Neural cell (in vitro differentiated cells): ENCODE data around the gene SMOC1.

Experiments used
- EP300 ChIP-seq: fragments of 450-650 bp; conservative IDR thresholded peaks from 2 replicates; pipeline ENCODE4 v1.6.1; 2014; ENCODE audit warnings: antibody characterized with exemption, mild to moderate bottlenecking, moderate library complexity; ENCODE audit not compliant: poor library complexity, severe bottlenecking
- EZH2 ChIP-seq: fragments of 200-600, 300-800 bp; shearing (Covaris generic), sonication (generic); IDR thresholded peaks from 2 replicates; pipeline ENCODE4 v1.6.1; 2014; ENCODE audit warnings: antibody characterized with exemption, low read length, borderline replicate concordance, mild to moderate bottlenecking; ENCODE audit not compliant: insufficient read depth, poor library complexity, severe bottlenecking
- POLR2AphosphoS5 ChIP-seq: IDR thresholded peaks from 2 replicates; pipeline ENCODE4 v1.6.1; 2012
- RAD21 ChIP-seq: fragments of 450-650 bp; conservative IDR thresholded peaks from 2 replicates; pipeline ENCODE4 v1.6.1; 2014; ENCODE audit warnings: antibody characterized with exemption, mild to moderate bottlenecking, moderate library complexity
- TAF1 ChIP-seq: IDR thresholded peaks from 2 replicates; pipeline ENCODE4 v1.6.1; 2012; ENCODE audit warnings: low read depth
- TF ChIP-seq, protein P1 (sequence below): fragments of 450-650 bp; IDR thresholded peaks from 2 replicates; pipeline ENCODE4 v1.5.1; 2014; ENCODE audit warnings: antibody characterized with exemption, mild to moderate bottlenecking, moderate library complexity; ENCODE audit not compliant: poor library complexity, severe bottlenecking
- TF ChIP-seq, protein P2 (sequence below): IDR thresholded peaks from 2 replicates; pipeline ENCODE4 v1.6.1; 2012; ENCODE audit warnings: borderline replicate concordance

DNA sequence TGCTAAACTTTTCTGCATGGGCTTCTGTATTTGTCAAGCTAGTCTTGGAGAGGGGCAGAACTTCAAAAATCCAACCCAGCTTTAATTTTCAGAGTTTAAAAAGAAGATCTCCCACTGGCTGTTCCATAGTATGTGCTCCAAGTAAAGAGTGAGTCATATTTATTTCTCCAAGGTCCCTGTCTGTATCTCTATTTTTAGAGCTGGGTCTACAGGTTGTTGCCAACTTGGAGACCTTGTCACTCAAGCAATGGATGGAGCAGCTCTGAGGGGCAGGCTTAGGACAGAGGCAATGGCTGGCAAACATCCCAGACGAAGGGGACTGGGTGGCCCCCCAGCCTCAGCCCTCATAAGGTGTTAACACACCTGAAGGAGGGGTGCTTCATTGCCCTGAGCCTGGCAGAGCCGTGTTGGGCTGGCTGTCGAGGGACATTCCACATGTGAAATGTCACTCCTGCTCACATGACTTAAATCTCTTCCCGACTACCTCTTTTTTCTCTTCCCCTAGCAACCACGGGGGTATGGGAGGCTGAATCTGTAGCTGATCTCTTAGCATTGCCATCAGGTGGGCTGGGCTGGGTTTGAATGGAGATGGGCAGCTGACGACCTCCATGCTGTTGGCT lies 103.1 kb downstream of the SMOC1 start:
- TF ChIP-seq RAD21 (no peak), TAF1 (no peak), EP300 (no peak), EZH2 (no peak), POLR2AphosphoS5 (no peak)
- TF ChIP-seq, protein P1, sequence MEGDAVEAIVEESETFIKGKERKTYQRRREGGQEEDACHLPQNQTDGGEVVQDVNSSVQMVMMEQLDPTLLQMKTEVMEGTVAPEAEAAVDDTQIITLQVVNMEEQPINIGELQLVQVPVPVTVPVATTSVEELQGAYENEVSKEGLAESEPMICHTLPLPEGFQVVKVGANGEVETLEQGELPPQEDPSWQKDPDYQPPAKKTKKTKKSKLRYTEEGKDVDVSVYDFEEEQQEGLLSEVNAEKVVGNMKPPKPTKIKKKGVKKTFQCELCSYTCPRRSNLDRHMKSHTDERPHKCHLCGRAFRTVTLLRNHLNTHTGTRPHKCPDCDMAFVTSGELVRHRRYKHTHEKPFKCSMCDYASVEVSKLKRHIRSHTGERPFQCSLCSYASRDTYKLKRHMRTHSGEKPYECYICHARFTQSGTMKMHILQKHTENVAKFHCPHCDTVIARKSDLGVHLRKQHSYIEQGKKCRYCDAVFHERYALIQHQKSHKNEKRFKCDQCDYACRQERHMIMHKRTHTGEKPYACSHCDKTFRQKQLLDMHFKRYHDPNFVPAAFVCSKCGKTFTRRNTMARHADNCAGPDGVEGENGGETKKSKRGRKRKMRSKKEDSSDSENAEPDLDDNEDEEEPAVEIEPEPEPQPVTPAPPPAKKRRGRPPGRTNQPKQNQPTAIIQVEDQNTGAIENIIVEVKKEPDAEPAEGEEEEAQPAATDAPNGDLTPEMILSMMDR: no peak
- TF ChIP-seq, protein P2, sequence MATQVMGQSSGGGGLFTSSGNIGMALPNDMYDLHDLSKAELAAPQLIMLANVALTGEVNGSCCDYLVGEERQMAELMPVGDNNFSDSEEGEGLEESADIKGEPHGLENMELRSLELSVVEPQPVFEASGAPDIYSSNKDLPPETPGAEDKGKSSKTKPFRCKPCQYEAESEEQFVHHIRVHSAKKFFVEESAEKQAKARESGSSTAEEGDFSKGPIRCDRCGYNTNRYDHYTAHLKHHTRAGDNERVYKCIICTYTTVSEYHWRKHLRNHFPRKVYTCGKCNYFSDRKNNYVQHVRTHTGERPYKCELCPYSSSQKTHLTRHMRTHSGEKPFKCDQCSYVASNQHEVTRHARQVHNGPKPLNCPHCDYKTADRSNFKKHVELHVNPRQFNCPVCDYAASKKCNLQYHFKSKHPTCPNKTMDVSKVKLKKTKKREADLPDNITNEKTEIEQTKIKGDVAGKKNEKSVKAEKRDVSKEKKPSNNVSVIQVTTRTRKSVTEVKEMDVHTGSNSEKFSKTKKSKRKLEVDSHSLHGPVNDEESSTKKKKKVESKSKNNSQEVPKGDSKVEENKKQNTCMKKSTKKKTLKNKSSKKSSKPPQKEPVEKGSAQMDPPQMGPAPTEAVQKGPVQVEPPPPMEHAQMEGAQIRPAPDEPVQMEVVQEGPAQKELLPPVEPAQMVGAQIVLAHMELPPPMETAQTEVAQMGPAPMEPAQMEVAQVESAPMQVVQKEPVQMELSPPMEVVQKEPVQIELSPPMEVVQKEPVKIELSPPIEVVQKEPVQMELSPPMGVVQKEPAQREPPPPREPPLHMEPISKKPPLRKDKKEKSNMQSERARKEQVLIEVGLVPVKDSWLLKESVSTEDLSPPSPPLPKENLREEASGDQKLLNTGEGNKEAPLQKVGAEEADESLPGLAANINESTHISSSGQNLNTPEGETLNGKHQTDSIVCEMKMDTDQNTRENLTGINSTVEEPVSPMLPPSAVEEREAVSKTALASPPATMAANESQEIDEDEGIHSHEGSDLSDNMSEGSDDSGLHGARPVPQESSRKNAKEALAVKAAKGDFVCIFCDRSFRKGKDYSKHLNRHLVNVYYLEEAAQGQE: no peak
